Duodenal mucosa (tissue), 2 donors: ENCODE measurements around the gene NCAM1.

ENCODE experiments used
- H3K27ac ChIP-seq: one replicate; pipeline ENCODE4 v1.7.0; 2013; ENCODE audit warnings: low read depth, low read length
- H3K27me3 ChIP-seq, 2 donors: one replicate each; pipeline ENCODE4 v1.7.0; 2013; ENCODE audit warnings: low read length in 2 of 2, control low read depth in 1 of 2; ENCODE audit not compliant: insufficient read depth in 2 of 2, control insufficient read depth in 1 of 2
- H3K36me3 ChIP-seq, 2 donors: one replicate each; pipeline ENCODE4 v1.7.0; 2013; ENCODE audit warnings: low read length in 2 of 2, control low read depth in 1 of 2; ENCODE audit not compliant: insufficient read depth in 2 of 2, control insufficient read depth in 1 of 2
- H3K4me1 ChIP-seq, 2 donors: one replicate each; pipeline ENCODE4 v1.7.0; 2013; ENCODE audit warnings: low read length in 2 of 2, control low read depth in 1 of 2; ENCODE audit not compliant: insufficient read depth in 2 of 2, control insufficient read depth in 1 of 2
- H3K4me3 ChIP-seq, 2 donors: one replicate each; pipeline ENCODE4 v1.7.0; 2013; ENCODE audit warnings: low read length in 2 of 2, low read depth in 1 of 2
- H3K9ac ChIP-seq, 2 donors: one replicate each; pipeline ENCODE4 v1.7.0; 2013; ENCODE audit warnings: low read length in 2 of 2, low read depth in 1 of 2
- H3K9me3 ChIP-seq, 2 donors: one replicate each; pipeline ENCODE4 v1.7.0; 2013; ENCODE audit warnings: low read length in 2 of 2, control low read depth in 1 of 2; ENCODE audit not compliant: control insufficient read depth in 1 of 2

Gene NCAM1

DNA sequence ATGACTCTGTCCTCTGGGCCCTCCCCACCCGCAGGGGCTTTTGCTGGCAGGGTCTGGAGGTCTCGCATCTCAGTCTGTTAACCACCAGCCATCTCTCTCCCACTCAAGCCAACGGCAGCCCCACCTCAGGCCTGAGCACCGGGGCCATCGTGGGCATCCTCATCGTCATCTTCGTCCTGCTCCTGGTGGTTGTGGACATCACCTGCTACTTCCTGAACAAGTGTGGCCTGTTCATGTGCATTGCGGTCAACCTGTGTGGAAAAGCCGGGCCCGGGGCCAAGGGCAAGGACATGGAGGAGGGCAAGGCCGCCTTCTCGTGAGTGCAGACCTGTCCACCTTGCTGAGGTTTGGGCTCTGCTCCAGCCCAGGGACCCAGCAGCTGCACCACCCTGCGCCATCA is 308.9 kb downstream of the NCAM1 start:
- no peak overlapping the region for H3K9ac ChIP-seq
- no peaks in the 10 kb centered on the region for H3K36me3 ChIP-seq
- H3K4me3 ChIP-seq: no peak overlapping the region
- H3K4me1 ChIP-seq: no peaks in the 10 kb centered on the region
- no peaks in the 10 kb centered on the region for H3K9me3 ChIP-seq
- no peak overlapping the region for H3K27ac ChIP-seq
- no peaks in the 10 kb centered on the region for H3K27me3 ChIP-seq

DNA sequence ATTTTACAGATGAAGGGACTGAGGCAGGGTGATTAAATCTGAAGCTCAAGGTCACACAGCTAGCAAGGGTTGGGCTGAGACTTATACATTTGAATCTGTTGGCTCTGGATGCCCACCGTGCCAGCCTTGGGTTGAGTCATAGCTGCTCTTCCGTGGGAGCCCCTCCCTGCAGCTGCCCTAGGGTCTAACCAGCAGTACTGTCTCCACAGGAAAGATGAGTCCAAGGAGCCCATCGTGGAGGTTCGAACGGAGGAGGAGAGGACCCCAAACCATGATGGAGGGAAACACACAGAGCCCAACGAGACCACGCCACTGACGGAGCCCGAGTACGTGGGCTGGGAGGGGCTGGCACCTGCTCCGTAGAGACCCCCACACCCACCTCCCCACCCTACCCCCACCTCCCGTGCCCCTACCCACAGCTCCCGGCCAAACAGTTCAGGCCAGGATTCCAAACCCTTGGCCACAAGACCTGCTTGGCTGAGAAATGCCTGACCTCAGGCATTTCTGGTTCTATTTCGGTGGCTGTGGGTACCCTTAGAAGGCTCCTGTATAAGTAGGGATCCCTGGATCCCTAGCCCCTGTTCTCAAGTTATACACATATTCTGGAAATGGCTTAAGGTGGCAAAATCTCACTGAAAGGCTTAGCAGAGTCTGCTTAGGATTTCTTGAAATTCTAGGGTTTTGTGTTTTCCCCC is 310.5 kb downstream of the NCAM1 start:
- Histone ChIP-seq H3K27me3 (no peaks in the 10 kb centered on the region), H3K4me3 (no peak overlapping the region), H3K9me3 (no peaks in the 10 kb centered on the region), H3K9ac (no peak overlapping the region), H3K36me3 (no peaks in the 10 kb centered on the region), H3K27ac (no peak overlapping the region), H3K4me1 (no peaks in the 10 kb centered on the region)

DNA sequence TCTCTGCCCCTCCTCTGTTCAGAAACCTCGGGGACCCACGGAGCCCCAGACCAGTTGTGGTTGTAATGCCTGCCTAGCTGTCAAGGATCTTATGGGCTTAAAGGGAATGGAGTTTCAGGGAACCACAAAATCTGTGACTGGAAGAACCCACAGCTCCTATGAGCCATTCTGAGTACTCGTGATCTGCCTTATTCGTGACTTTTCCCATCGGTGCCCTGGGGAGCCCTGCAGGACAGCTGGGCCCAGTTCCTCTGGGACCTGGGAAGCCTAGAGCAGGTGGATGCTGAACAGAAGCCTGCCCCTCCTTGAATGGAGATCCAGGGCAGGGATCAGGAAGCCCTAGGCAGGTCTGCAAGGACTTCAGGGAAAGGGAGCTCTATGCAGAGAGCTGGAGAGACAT is 311.1 kb downstream of the NCAM1 start:
- Histone ChIP-seq H3K9ac (no peak overlapping the region), H3K9me3 (no peaks in the 10 kb centered on the region), H3K4me1 (no peaks in the 10 kb centered on the region), H3K36me3 (no peaks in the 10 kb centered on the region), H3K27me3 (no peaks in the 10 kb centered on the region), H3K27ac (no peak overlapping the region), H3K4me3 (no peak overlapping the region)

DNA sequence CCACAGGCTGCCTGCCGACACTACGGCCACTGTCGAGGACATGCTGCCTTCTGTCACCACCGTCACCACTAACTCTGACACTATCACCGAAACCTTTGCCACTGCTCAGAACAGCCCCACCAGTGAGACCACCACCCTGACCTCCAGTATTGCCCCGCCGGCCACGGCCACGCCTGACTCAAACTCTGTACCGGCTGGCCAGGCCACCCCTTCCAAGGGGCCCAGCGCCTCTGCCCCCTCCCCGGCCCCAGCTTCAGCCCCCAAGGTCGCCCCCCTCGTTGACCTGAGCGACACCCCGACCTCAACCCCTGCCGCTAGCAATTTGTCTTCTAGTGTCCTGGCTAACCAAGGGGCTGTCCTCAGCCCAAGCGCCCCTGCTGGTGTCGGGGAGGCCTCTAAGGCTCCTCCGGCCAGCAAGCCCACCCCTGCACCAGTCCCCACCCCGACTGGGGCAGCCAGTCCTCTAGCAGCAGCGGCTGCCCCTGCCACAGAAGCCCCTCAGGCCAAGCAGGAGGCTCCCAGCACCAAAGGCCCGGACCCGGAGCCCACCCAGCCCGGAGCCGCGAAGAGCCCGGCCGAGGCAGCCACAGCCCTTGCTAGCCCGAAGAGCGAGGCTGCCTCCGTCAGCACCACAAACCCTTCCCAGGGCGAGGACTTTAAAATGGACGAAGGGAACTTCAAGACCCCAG is 311.9 kb downstream of the NCAM1 start:
- H3K27me3 ChIP-seq: no peaks in the 10 kb centered on the region
- H3K27ac ChIP-seq: no peak overlapping the region
- H3K9ac ChIP-seq: no peak overlapping the region
- no peak overlapping the region for H3K4me3 ChIP-seq
- H3K4me1 ChIP-seq: no peaks in the 10 kb centered on the region
- no peaks in the 10 kb centered on the region for H3K9me3 ChIP-seq
- no peaks in the 10 kb centered on the region for H3K36me3 ChIP-seq

DNA sequence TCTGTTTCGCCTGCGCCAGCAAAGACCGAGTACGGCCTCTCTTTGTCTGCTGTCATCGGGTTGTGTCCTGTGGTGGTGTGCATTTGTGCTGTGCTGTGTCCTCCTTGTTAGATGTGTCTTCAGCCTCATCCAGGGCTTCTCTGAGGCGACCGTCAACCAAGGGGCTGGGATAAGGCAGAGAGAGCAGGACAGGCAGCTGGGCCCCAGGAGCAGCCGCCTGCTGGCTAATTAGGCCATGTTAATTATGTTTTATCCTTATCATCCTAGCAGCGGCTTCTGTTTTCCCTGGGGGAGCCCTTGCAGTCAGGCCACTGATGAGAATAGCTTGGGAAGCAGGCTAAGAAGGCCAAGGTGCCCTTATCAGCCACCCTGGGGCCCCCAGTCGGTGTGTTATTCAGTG is 312.5 kb downstream of the NCAM1 start:
- H3K4me1 ChIP-seq: no peaks in the 10 kb centered on the region
- H3K4me3 ChIP-seq: no peak overlapping the region
- no peak overlapping the region for H3K27ac ChIP-seq
- H3K27me3 ChIP-seq: no peaks in the 10 kb centered on the region
- H3K36me3 ChIP-seq: no peaks in the 10 kb centered on the region
- H3K9ac ChIP-seq: no peak overlapping the region
- H3K9me3 ChIP-seq: no peaks in the 10 kb centered on the region

DNA sequence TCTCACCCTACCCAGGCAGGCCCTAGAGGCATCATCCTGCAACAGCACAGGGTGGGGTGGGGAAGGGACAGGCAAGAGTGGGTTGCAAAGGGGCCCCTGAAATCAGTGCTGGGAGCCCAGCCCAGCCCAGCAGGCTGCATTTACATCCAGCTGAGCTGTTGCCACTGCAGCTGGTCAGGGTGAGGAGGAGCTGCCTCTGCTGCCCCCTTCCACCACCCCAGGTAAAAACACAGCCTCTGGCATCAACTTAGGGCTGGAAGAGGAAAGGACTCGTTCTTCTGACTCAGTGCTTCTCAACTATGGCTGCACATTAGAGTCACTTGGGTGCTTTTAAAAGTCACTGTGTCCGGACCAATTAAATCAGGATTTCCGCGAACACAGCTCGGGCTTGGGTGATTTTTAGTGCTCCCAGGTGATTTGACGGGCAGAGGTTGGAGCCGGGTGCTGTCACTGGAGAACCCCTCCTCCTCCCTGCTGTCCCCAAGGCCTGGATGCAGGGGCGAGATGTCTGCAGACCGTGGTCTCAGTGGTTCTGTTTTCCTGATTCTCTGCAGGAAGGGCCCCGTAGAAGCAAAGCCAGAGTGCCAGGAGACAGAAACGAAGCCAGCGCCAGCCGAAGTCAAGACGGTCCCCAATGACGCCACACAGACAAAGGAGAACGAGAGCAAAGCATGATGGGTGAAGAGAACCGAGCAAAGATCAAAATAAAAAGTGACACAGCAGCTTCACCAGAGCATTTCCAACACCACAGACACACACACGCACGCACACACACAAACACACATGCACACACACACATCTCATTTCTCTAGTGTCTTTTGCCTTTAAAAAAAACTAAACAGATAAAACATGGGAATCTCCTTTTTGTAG is 313.7 kb downstream of the NCAM1 start:
- Histone ChIP-seq H3K4me1 (no peaks in the 10 kb centered on the region), H3K9me3 (no peaks in the 10 kb centered on the region), H3K27me3 (no peaks in the 10 kb centered on the region), H3K9ac (no peak overlapping the region), H3K27ac (no peak overlapping the region), H3K36me3 (no peaks in the 10 kb centered on the region), H3K4me3 (no peak overlapping the region)

DNA sequence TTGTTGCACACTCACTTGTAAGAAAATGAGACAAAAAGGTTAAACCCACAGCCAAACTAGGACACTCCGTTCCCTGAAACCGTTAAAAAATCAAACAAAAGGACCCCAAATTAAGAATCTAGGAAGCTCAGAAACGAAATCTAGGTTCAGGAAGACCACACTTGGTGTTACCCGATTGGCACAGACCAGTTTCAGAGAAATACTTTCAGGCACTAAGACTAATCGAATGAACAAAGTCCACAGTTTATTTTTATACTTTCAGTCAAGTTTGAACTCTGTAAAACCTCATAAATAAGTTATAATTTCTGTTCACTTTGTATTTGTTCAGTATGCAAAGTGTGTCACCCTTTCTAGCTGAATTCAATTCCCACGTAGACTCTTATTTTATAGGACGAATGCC is 314.4 kb downstream of the NCAM1 start:
- Histone ChIP-seq H3K27ac (no peak overlapping the region), H3K36me3 (no peaks in the 10 kb centered on the region), H3K9me3 (no peaks in the 10 kb centered on the region), H3K27me3 (no peaks in the 10 kb centered on the region), H3K9ac (no peak overlapping the region), H3K4me1 (no peaks in the 10 kb centered on the region), H3K4me3 (no peak overlapping the region)

DNA sequence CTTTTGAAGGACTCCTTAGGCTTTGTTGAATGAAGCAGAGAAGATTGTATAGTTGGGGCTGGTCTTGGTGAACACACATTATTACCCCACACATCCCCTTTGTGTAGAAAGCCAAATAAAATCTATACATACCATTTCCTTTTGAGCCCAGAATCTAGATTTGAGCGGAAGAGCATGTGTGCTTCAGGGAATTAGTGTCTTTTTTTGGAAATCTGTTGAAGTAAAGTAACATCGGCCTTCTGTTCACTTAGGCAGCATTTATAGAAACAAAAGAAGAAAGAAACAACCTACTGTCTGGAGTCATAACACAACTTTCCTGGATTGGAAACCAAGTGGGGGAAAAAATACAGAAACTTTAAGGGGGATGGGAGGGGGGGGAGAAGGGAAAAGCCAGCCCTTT is 315.2 kb downstream of the NCAM1 start:
- Histone ChIP-seq H3K9me3 (no peaks in the 10 kb centered on the region), H3K27me3 (no peaks in the 10 kb centered on the region), H3K4me3 (no peak overlapping the region), H3K4me1 (no peaks in the 10 kb centered on the region), H3K27ac (no peak overlapping the region), H3K36me3 (no peaks in the 10 kb centered on the region), H3K9ac (no peak overlapping the region)

DNA sequence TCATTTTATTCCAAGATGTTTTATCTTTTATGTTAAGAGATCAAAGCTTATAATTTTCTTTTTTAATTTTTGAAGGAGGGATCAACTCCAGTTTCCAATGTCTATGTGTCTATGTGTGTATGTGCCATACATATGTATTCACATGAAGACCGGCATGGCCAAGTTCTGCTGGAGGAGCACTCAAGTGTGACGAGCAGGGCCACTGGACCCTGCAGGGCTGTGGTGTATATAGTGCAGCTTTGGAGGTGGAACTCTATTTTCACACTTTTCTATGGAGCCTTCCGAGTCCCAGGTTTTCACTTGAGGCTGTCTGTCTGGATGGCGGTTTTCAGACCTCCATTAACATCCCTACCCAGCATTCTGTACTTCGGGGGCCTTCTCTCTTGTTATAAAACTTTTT is 316.7 kb downstream of the NCAM1 start:
- H3K4me1 ChIP-seq: no peaks in the 10 kb centered on the region
- H3K9ac ChIP-seq: no peak overlapping the region
- H3K9me3 ChIP-seq: no peaks in the 10 kb centered on the region
- no peak overlapping the region for H3K27ac ChIP-seq
- H3K4me3 ChIP-seq: no peak overlapping the region
- H3K36me3 ChIP-seq: no peaks in the 10 kb centered on the region
- no peaks in the 10 kb centered on the region for H3K27me3 ChIP-seq

DNA sequence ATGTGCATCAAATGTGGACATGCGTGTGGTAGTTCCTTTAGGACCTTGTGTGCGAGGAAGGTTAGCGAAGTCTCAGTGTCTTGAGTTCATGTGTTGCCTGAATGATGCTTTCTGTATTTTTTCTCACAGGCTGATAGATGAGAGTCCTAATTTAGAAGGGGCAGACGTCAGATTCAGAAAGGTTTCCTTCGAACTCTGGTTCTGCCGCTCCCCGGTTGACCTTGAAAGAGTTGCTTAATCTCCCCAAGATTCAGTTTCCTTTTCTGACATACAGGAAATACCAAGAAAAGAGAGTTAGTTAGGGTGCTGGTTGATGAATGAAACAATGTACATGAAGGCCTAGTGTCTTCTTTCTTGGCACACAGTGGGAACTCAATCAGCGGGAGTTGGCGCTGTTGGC is 317.3 kb downstream of the NCAM1 start:
- no peaks in the 10 kb centered on the region for H3K36me3 ChIP-seq
- H3K27me3 ChIP-seq: no peaks in the 10 kb centered on the region
- H3K9me3 ChIP-seq: no peaks in the 10 kb centered on the region
- no peak overlapping the region for H3K27ac ChIP-seq
- H3K4me1 ChIP-seq: no peaks in the 10 kb centered on the region
- H3K9ac ChIP-seq: no peak overlapping the region
- no peak overlapping the region for H3K4me3 ChIP-seq
